ENCODE results near the gene TTLL11.

TTLL11 gene

GRCh38 chr9:121840838-121841760 lies 252.0 kb downstream of the TTLL11 start:
- TF ChIP-seq POLR2A (IDR thresholded peaks at IDR 0.05; ENCODE audit: low read length) (no peak), GATA1 (IDR thresholded peaks at IDR 0.05; ENCODE audit: low read depth, low read length) (no peak)
- no peak for DNase-seq

- no peak for TF ChIP-seq GATA1 (IDR thresholded peaks at IDR 0.05; ENCODE audit: low read depth, low read length)
- no peak for TF ChIP-seq POLR2A (IDR thresholded peaks at IDR 0.05; ENCODE audit: low read length)
- DNase-seq, result no peak
Observed at GRCh38 chr9:121839726-121840500, 253.2 kb downstream of the TTLL11 start.

GRCh38 chr9:121838746-121839669 lies 254.1 kb downstream of the TTLL11 start:
- DNase-seq, result no peak

GRCh38 chr9:121837113-121837961 lies 255.8 kb downstream of the TTLL11 start:
- TF ChIP-seq POLR2A (IDR thresholded peaks at IDR 0.05; ENCODE audit: low read length), result no peak
- no peak for TF ChIP-seq GATA1 (IDR thresholded peaks at IDR 0.05; ENCODE audit: low read depth, low read length)
- no peak for DNase-seq

More at GRCh38 chr9:121838746-121839669, 254.1 kb downstream of the TTLL11 start:
- TF ChIP-seq GATA1 (IDR thresholded peaks at IDR 0.05; ENCODE audit: low read depth, low read length) (no peak), POLR2A (IDR thresholded peaks at IDR 0.05; ENCODE audit: low read length) (no peak)

GRCh38 chr9:121836366-121836885 lies 256.7 kb downstream of the TTLL11 start:
- TF ChIP-seq GATA1 (IDR thresholded peaks at IDR 0.05; ENCODE audit: low read depth, low read length) (no peak), POLR2A (IDR thresholded peaks at IDR 0.05; ENCODE audit: low read length) (no peak)
- no peak for DNase-seq

- DNase-seq, result no peak
- no peak for TF ChIP-seq POLR2A (IDR thresholded peaks at IDR 0.05; ENCODE audit: low read length)
- no peak for TF ChIP-seq GATA1 (IDR thresholded peaks at IDR 0.05; ENCODE audit: low read depth, low read length)
Observed at GRCh38 chr9:121835587-121836365, 257.3 kb downstream of the TTLL11 start.

GRCh38 chr9:121833061-121833460 lies 260.0 kb downstream of the TTLL11 start:
- DNase-seq, result no peak
- no peak for TF ChIP-seq POLR2A (IDR thresholded peaks at IDR 0.05; ENCODE audit: low read length)
- TF ChIP-seq GATA1 (IDR thresholded peaks at IDR 0.05; ENCODE audit: low read depth, low read length), result no peak

GRCh38 chr9:121831869-121832268 lies 261.2 kb downstream of the TTLL11 start:
- TF ChIP-seq GATA1 (IDR thresholded peaks at IDR 0.05; ENCODE audit: low read depth, low read length) (no peak), POLR2A (IDR thresholded peaks at IDR 0.05; ENCODE audit: low read length) (no peak)
- no peak for DNase-seq

GRCh38 chr9:121830441-121831140 lies 262.5 kb downstream of the TTLL11 start:
- no peak for TF ChIP-seq GATA1 (IDR thresholded peaks at IDR 0.05; ENCODE audit: low read depth, low read length)
- DNase-seq, result no peak

GRCh38 chr9:121827251-121827967 lies 265.7 kb downstream of the TTLL11 start:
- no peak for DNase-seq

GRCh38 chr9:121826711-121827110 lies 266.4 kb downstream of the TTLL11 start:
- TF ChIP-seq POLR2A (IDR thresholded peaks at IDR 0.05; ENCODE audit: low read length) (no peak), GATA1 (IDR thresholded peaks at IDR 0.05; ENCODE audit: low read depth, low read length) (no peak)
- no peak for DNase-seq

More at GRCh38 chr9:121827251-121827967, 265.7 kb downstream of the TTLL11 start:
- no peak for TF ChIP-seq GATA1 (IDR thresholded peaks at IDR 0.05; ENCODE audit: low read depth, low read length)
- TF ChIP-seq POLR2A (IDR thresholded peaks at IDR 0.05; ENCODE audit: low read length), result no peak
